BJ (cell line): ENCODE data around the gene VTN. TPM values are rescaled to one million over a fixed set of nuclear protein-coding genes. Genes with fewer than 3 reads are reported as not detected.

Experiments
- CTCF ChIA-PET: fragments of 350-600 bp; formaldehyde crosslinking; extraction: SDS; loops from one replicate; lab custom pipeline; 2021; ENCODE audit warnings: antibody characterized with exemption, inconsistent platforms; lab: Yijun Ruan, JAX
- POLR2A ChIA-PET: fragments of 300-600 bp; sonication (Branson Sonifier 250); formaldehyde crosslinking; extraction: SDS; loops from one replicate; lab custom pipeline; 2021; ENCODE audit warnings: antibody characterized with exemption; lab: Charles Lee
- DNase-seq: peaks from one replicate; pipeline ENCODE4 v3.0.0-alpha.2; 2011; ENCODE audit warnings: low read depth
- H3K27me3 ChIP-seq: 2 replicates; pipeline ENCODE4 v1.6.0; 2011; ENCODE audit warnings: low read length; ENCODE audit not compliant: control insufficient read depth, insufficient read depth
- H3K36me3 ChIP-seq: 2 replicates; pipeline ENCODE4 v1.5.1; 2011; ENCODE audit warnings: low read length; ENCODE audit not compliant: control insufficient read depth, insufficient read depth
- H3K4me3 ChIP-seq: 2 replicates; pipeline ENCODE4 v1.5.1; 2011; ENCODE audit warnings: low read depth, mild to moderate bottlenecking, control low read depth, low read length
- polyA plus RNA-seq: library from polyadenylated mRNA; depleted of rRNA; stranded (reverse); fragments of >200 nt; gene quantifications from 2 replicates; pipeline ENCODE4 v1.2.3, GENCODE V29; 2011
- TF ChIP-seq, protein P1 (sequence below): IDR thresholded peaks from 2 replicates; pipeline ENCODE4 v1.5.1; 2011; ENCODE audit warnings: low read depth, mild to moderate bottlenecking, control low read depth, inconsistent platforms, low read length, moderate library complexity; ENCODE audit not compliant: insufficient read depth

Gene VTN
- polyA plus RNA-seq, 1 experiment: 4.2 TPM

DNA sequence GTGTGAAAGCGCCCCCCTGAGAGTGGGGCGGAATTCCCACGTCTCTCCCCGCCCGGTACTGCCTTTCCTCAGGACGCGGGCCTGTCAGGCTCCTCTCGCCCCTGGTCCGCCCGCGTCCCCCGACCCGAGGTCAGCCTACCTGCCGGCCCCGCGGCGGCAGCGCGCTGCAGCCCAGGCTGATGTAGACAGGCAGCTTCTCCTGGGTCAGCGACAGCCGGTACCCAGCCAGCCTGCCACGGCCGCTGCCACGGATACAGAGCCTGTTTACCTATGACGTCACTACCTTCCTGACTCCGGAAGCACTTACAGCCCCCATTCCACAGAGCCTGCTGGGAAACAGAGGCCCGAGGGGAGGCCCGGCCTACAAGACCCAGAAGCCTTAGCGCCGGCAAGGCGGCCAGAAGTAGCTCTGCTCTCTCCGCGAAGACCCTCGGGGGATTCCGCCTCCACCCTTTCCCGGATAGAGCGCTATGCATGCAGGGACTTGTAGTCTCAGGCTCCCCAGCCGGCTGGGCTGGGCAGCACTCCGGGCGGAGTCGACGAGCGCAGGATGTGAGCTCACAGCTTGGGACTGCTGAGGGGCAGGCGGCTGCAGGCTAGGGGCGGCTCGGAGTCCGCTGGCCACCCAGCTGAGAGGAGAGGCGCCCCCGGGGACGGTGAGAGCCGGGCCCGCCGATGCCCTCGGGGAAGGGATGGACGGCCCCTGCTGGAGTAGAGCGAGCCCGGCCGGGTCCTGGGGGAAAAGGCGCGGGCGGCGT lies 34.7 kb downstream of the VTN start, which contains the start of the genes IFT20 and TNFAIP1:
IFT20 (minus strand) TSS at position 272 of the 758 bp plus-strand sequence. CDS start 3,487 bp downstream, outside the sequence.
TNFAIP1 (plus strand) TSS at position 561 of the 758 bp plus-strand sequence. CDS start 3,761 bp downstream, outside the sequence.
- TF ChIP-seq, protein P1, sequence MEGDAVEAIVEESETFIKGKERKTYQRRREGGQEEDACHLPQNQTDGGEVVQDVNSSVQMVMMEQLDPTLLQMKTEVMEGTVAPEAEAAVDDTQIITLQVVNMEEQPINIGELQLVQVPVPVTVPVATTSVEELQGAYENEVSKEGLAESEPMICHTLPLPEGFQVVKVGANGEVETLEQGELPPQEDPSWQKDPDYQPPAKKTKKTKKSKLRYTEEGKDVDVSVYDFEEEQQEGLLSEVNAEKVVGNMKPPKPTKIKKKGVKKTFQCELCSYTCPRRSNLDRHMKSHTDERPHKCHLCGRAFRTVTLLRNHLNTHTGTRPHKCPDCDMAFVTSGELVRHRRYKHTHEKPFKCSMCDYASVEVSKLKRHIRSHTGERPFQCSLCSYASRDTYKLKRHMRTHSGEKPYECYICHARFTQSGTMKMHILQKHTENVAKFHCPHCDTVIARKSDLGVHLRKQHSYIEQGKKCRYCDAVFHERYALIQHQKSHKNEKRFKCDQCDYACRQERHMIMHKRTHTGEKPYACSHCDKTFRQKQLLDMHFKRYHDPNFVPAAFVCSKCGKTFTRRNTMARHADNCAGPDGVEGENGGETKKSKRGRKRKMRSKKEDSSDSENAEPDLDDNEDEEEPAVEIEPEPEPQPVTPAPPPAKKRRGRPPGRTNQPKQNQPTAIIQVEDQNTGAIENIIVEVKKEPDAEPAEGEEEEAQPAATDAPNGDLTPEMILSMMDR: no peak
- POLR2A ChIA-PET: interaction anchor here (0.5 to 2.5 kb wide), 8 partner anchors 10 to 447 kb away, joined by 3 to 11 read pairs (median 4); partner anchors contain the start of gene POLDIP2
- CTCF ChIA-PET: interaction anchor here (1.0 to 3.0 kb wide), 8 partner anchors 9 to 530 kb away, joined by 3 to 12 read pairs (median 5); no protein-coding TSS in a partner anchor
- H3K27me3 ChIP-seq: no peaks in the 10 kb centered on the region
- DNase-seq: peak; percentile 99
- peak within 1 kb of the TSS; percentile 94 for H3K4me3 ChIP-seq
- peaks cover 20% of the 10 kb centered on the region for H3K36me3 ChIP-seq

GRCh38 chr17:28334666-28335200 lies 35.4 kb downstream of the VTN start:
- ChIA-PET POLR2A (interaction anchor here (2.5 kb wide), 1 partner anchor 12 kb away, joined by 9 read pairs; no protein-coding TSS in a partner anchor), CTCF (interaction anchor here (1.0 to 3.0 kb wide), 6 partner anchors 9 to 529 kb away, joined by 3 to 12 read pairs (median 5); no protein-coding TSS in a partner anchor)
- H3K36me3 ChIP-seq: peaks cover 16% of the 10 kb centered on the region
- TF ChIP-seq, protein P1: no peak
- no peaks in the 10 kb centered on the region for H3K27me3 ChIP-seq
- H3K4me3 ChIP-seq: peak overlapping the region; percentile 94
- DNase-seq: no peak

GRCh38 chr17:28334171-28334570 lies 35.9 kb downstream of the VTN start:
- ChIA-PET POLR2A (interaction anchor here (2.5 kb wide), 1 partner anchor 13 kb away, joined by 9 read pairs; no protein-coding TSS in a partner anchor), CTCF (interaction anchor here (1.6 to 3.0 kb wide), 2 partner anchors 14 to 529 kb away, joined by 5 to 12 read pairs; no protein-coding TSS in a partner anchor)
- DNase-seq: no peak
- H3K4me3 ChIP-seq: peak overlapping the region; percentile 94
- TF ChIP-seq, protein P1: no peak
- no peaks in the 10 kb centered on the region for H3K27me3 ChIP-seq
- peaks cover 15% of the 10 kb centered on the region for H3K36me3 ChIP-seq

GRCh38 chr17:28333083-28333746 lies 36.9 kb downstream of the VTN start:
- ChIA-PET CTCF (interaction anchor here (0.6 kb wide), 1 partner anchor 98 kb away, joined by 3 read pairs; no protein-coding TSS in a partner anchor), POLR2A (no interaction called here)
- Histone ChIP-seq H3K4me3 (no peak overlapping the region), H3K36me3 (peaks cover 17% of the 10 kb centered on the region), H3K27me3 (no peaks in the 10 kb centered on the region)
- no peak for DNase-seq
- TF ChIP-seq, protein P1: no peak
